Activated naive CD8-positive, alpha-beta T cell treated with anti-CD3 and anti-CD28 coated beads for 36 hours (primary cell): ENCODE results near the gene PLEK. TPM values are rescaled to one million over a fixed set of nuclear protein-coding genes. Genes with fewer than 3 reads are reported as not detected.
A peak's percentile ranks its signal among the peaks of the same experiment; 100 is the strongest.
"Not testable (repeated sequence)": the region's sequence is repeated elsewhere in the genome, so short reads cannot be mapped to it uniquely, and the experiment has no call there.

Experiments
- DNase-seq: peaks from one replicate; pipeline ENCODE4 v3.0.0; 2021
- H3K27ac Mint-ChIP-seq: one replicate; pipeline ENCODE4 v1.8.0; 2022; ENCODE audit warnings: mild to moderate bottlenecking, moderate library complexity, mixed read lengths
- H3K27me3 Mint-ChIP-seq: one replicate; pipeline ENCODE4 v1.8.0; 2022; ENCODE audit warnings: mild to moderate bottlenecking, mixed read lengths
- H3K36me3 Mint-ChIP-seq: one replicate; pipeline ENCODE4 v1.8.0; 2021; ENCODE audit warnings: mild to moderate bottlenecking, mixed read lengths
- H3K4me1 Mint-ChIP-seq: one replicate; pipeline ENCODE4 v1.8.0; 2021; ENCODE audit warnings: mixed read lengths
- H3K4me3 Mint-ChIP-seq: one replicate; pipeline ENCODE4 v1.8.0; 2022; ENCODE audit warnings: mild to moderate bottlenecking, moderate library complexity, mixed read lengths
- H3K9me3 Mint-ChIP-seq: one replicate; pipeline ENCODE4 v1.8.0; 2022; ENCODE audit warnings: mixed read lengths
- total RNA-seq, 2 experiments: library from RNA; stranded (reverse); gene quantifications; one replicate each; pipeline ENCODE4 v1.2.3, GENCODE V29; 2021

PLEK gene
- total RNA-seq, 2 experiments from 2014 or later = 2.2 to 2.3 TPM

DNA sequence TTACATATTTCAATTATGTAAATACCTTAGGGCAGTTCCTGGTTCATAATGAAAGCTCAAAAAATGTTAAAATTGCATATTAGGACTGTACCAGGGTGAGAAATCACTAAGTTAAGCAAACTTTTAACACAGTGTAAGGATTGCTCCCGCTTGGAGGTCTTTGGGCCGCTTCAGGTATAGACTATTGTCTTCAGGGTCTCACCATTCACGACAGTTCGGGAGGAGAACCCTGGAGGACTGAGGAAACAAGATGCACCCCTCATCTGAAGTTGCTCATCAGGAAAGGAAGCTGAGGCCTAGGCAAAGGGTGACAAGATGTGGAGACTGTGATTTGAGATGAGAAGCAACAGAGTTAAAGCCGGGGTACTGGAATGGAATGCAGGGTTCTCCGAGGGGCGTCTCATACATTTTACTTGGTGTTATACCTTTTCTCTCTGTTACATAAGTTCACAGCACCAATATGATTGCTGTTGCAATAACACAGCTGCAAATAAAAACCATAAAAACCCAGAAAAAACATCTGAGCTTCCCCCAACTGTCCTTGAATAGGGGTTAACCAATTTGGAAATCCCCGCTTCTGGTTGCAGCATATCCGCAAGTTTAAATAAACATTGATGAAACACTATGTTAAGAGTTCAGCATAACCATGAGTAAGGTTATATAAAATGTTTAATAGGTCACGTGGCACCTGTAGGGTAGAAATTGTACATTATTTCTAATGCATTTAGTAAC lies 61.9 kb downstream of the PLEK start:
- Mint-ChIP-seq H3K27ac (no peak overlapping the region), H3K27me3 (no peaks in the 10 kb centered on the region), H3K9me3 (peaks cover under 1% of the 10 kb centered on the region), H3K4me1 (peaks cover 5% of the 10 kb centered on the region), H3K4me3 (no peak overlapping the region), H3K36me3 (no peaks in the 10 kb centered on the region)
- no peak for DNase-seq

GRCh38 chr2:68428126-68428525 lies 63.0 kb downstream of the PLEK start:
- Mint-ChIP-seq H3K4me3 (no peak overlapping the region), H3K27me3 (no peaks in the 10 kb centered on the region), H3K27ac (no peak overlapping the region), H3K36me3 (no peaks in the 10 kb centered on the region), H3K4me1 (peaks cover 5% of the 10 kb centered on the region), H3K9me3 (no peaks in the 10 kb centered on the region)
- no peak for DNase-seq

DNA sequence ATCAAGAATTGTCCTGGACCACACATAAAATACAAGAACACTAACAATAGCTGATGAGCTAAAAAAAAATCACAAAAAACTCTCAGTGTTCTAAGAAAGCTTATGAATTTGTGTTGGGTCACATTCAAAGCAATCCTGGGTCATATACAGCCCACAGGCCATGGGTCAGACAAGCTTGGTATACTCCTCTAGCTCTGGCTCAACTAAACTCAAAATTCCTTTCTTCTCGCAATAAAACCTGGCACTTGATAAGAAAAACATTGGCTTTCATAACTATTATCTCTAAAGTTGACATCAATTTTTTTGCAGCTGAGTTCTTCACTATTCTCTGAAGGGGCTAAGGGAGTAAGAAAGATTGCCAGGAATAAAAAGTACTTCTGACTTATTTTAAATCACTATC lies 63.7 kb downstream of the PLEK start:
- no peaks in the 10 kb centered on the region for H3K9me3 Mint-ChIP-seq
- no peaks in the 10 kb centered on the region for H3K27me3 Mint-ChIP-seq
- no peak overlapping the region for H3K4me3 Mint-ChIP-seq
- no peak for DNase-seq
- peaks cover 5% of the 10 kb centered on the region for H3K4me1 Mint-ChIP-seq
- H3K27ac Mint-ChIP-seq = no peak overlapping the region
- no peaks in the 10 kb centered on the region for H3K36me3 Mint-ChIP-seq

DNA sequence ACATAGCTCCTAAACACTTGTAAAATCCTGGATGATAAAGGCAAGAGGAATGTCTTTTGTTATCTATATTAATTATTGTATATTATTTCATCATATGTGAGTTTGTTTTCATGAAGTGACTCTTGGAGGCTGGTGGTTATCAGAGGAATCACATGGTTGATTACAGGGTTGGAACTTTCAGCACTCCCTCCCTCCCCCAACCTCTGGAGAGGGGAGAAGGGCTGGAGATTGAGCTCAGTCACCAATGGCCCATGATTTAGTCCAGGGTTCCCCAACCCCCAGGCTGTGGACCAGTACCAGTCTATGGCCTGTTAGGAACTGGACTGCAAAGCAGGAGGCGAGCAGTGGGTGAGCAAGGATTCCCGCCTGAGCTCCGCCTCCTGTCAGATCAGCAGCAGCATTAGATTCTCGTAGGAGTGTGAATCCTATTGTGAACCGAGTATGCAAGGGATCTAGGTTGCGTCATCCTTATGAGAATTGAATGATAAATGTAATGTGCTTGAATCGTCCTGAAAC lies 64.3 kb downstream of the PLEK start:
- H3K27me3 Mint-ChIP-seq = no peaks in the 10 kb centered on the region
- H3K27ac Mint-ChIP-seq = no peak overlapping the region
- no peaks in the 10 kb centered on the region for H3K36me3 Mint-ChIP-seq
- H3K4me1 Mint-ChIP-seq = peaks cover 5% of the 10 kb centered on the region
- H3K9me3 Mint-ChIP-seq = no peaks in the 10 kb centered on the region
- no peak for DNase-seq
- H3K4me3 Mint-ChIP-seq = no peak overlapping the region

GRCh38 chr2:68431316-68431972 lies 66.4 kb downstream of the PLEK start:
- no peaks in the 10 kb centered on the region for H3K36me3 Mint-ChIP-seq
- H3K27me3 Mint-ChIP-seq = no peaks in the 10 kb centered on the region
- peaks cover 5% of the 10 kb centered on the region for H3K4me1 Mint-ChIP-seq
- no peak for DNase-seq
- H3K9me3 Mint-ChIP-seq = no peaks in the 10 kb centered on the region
- no peak overlapping the region for H3K4me3 Mint-ChIP-seq
- no peak overlapping the region for H3K27ac Mint-ChIP-seq

DNA sequence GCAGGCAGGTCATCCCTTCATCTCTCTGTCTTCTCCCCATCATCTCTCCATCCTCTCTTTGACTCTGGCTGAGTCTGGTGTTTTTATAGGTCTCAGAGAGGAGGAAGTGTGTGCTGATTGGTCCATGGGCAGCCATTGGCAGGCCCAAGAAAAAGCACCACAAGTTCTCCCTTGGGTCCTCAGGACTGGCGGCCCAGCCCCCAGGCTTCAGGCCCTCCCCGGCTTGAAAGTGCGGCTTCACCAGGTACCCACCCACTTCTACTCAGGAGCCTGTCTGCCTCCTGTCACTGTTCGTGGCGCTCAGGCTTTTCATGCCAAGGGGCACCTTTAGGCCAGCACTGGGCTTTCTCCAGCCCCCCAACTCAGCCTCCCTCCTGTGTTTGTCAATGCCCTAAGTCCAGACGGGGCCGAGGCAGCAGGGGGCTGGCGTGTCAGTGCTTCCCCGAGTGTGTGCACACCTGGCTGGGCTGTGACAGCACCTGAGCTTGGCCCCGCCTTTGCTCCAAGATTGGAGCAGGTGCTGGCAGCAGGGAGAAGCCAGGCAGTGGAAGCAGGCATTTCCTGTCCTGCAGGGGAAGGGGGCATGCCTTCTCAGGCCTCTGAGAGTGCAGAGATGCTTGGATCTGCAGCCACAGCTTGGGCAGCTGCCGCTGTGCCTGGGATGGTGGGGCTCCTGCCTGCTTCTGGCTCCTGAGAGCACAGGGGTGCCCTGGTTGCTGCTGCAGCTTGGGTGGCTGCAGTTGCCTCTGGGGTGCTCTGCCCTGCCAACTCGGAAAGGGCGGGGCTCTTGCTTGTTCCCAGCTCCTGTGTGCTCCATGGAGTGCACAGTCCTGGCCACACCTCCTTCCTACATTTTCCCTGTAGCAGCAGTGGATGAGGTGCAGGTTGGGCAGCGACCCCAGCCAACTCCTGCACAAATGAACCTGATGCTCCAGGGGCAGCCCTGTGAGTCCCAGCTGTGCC lies 67.9 kb downstream of the PLEK start:
- no peaks in the 10 kb centered on the region for H3K36me3 Mint-ChIP-seq
- H3K27ac Mint-ChIP-seq = no peak overlapping the region
- no peaks in the 10 kb centered on the region for H3K4me1 Mint-ChIP-seq
- H3K4me3 Mint-ChIP-seq = no peak overlapping the region
- no peak for DNase-seq
- no peaks in the 10 kb centered on the region for H3K9me3 Mint-ChIP-seq
- no peaks in the 10 kb centered on the region for H3K27me3 Mint-ChIP-seq

DNA sequence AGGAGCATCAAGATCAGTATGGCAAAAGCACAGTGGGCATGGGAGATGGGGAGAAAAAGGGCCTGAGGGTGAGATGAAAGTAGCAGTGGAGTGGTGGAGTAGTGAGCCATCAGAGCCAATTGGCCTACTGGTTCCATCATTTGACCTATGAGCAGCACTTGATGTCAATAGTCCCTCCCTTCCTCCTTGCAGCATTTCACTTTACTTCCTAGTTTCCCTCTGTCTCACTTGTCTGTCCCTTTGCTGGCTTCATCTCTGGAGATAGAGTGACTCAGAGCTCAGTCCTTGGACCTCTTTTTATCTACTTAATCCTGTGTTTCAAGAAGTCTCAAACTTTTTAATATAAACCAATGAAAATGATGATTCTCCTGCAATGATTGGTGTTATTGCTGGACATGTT lies 69.9 kb downstream of the PLEK start:
- Mint-ChIP-seq H3K4me3 (no peak overlapping the region), H3K27ac (no peak overlapping the region), H3K9me3 (no peaks in the 10 kb centered on the region), H3K36me3 (no peaks in the 10 kb centered on the region), H3K27me3 (no peaks in the 10 kb centered on the region), H3K4me1 (no peaks in the 10 kb centered on the region)
- DNase-seq = no peak

GRCh38 chr2:68435615-68436014 lies 70.5 kb downstream of the PLEK start:
- Mint-ChIP-seq H3K4me1 (peaks cover 4% of the 10 kb centered on the region), H3K27me3 (no peaks in the 10 kb centered on the region), H3K27ac (no peak overlapping the region), H3K36me3 (no peaks in the 10 kb centered on the region), H3K4me3 (no peak overlapping the region), H3K9me3 (no peaks in the 10 kb centered on the region)
- DNase-seq = no peak

DNA sequence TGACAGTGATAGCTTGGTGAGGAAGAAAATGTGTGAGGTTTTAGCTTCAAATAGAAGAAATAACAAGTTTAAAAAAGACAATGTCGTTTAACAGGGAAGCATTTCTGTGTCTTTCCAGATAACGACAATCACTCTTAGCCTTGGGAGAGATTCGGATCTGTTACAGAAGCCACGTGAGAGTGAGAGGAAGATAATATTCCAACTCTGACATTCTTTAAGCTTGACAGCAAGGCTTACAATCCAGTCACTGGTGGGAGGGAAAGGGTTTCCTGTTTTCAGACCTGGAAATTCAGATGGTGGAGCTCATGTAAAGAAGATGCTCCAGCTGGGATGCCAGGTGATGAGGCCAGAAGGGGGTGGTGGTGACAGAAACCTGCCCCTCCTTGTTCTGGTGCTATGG lies 71.2 kb downstream of the PLEK start:
- H3K9me3 Mint-ChIP-seq = no peaks in the 10 kb centered on the region
- H3K27ac Mint-ChIP-seq = no peak overlapping the region
- no peaks in the 10 kb centered on the region for H3K27me3 Mint-ChIP-seq
- H3K36me3 Mint-ChIP-seq = no peaks in the 10 kb centered on the region
- peaks cover 10% of the 10 kb centered on the region for H3K4me1 Mint-ChIP-seq
- no peak for DNase-seq
- no peak overlapping the region for H3K4me3 Mint-ChIP-seq

DNA sequence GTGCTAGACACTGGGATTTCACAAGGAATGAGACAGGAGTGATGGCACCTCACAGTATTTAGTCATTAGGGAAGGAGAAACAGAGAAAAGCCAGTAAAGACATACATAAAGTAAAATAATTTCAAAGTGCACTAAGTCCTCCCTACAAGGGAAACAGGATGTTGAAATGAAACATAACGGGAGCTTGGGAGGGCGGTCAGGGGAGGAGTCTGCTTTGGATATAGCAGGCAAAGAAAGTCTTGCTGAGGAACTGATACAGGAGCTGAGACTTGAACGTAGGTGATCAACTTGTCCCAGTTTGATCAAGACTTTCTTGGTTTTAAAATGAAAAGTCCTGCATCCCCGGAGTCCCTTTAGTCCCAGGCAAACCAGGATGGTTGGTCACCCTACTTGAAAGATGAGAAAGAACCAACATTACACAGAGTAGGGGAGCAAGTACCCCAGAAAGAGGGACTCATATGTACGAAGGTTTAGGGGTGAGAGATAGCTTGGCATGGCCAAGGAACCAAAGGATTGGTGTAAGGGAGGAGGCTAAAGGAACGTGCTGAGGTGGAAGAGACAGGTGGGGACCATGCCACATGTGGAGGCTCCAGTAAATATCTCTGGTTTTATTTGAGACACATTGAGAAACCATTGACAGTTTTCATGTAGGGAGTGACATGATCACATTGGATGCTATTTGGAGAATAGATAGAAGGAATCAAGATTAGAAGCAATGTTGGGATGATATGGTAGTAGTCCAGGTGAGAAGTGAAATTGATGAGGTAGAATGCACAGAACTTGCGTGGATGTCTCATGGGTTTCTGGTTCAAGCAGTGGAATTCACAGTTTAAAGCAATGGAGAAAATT lies 73.6 kb downstream of the PLEK start:
- H3K4me1 Mint-ChIP-seq = peaks cover 14% of the 10 kb centered on the region
- no peak for DNase-seq
- H3K27ac Mint-ChIP-seq = no peak overlapping the region
- H3K4me3 Mint-ChIP-seq = no peak overlapping the region
- peaks cover 4% of the 10 kb centered on the region for H3K27me3 Mint-ChIP-seq
- H3K9me3 Mint-ChIP-seq = no peaks in the 10 kb centered on the region
- no peaks in the 10 kb centered on the region for H3K36me3 Mint-ChIP-seq

- peak overlapping the region; percentile 73 for H3K27ac Mint-ChIP-seq
- H3K4me3 Mint-ChIP-seq = peak overlapping the region; percentile 11
- DNase-seq = peak; percentile 83
- H3K9me3 Mint-ChIP-seq = no peaks in the 10 kb centered on the region
- H3K4me1 Mint-ChIP-seq = peaks cover 14% of the 10 kb centered on the region
- no peaks in the 10 kb centered on the region for H3K36me3 Mint-ChIP-seq
- peaks cover 4% of the 10 kb centered on the region for H3K27me3 Mint-ChIP-seq
Observed at GRCh38 chr2:68441179-68441993, 76.3 kb downstream of the PLEK start.

DNA sequence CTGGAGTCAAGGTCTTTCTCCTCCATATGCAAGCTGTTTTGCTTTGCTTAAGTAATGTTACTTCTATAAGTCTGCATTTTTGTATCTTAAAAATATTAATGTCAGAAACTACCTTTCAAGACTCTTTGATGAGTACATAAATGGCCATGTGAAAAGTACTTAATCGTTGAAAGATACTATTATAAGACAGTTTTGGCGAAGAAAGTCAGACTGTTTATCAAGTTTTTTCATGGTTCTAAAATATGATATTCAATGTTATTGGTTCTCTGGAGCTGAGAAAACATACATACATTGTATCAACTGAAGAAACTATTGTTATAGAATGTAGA lies 76.9 kb downstream of the PLEK start:
- DNase-seq = no peak
- H3K27me3 Mint-ChIP-seq = peaks cover 4% of the 10 kb centered on the region
- no peak overlapping the region for H3K4me3 Mint-ChIP-seq
- H3K4me1 Mint-ChIP-seq = peaks cover 14% of the 10 kb centered on the region
- H3K27ac Mint-ChIP-seq = no peak overlapping the region
- H3K9me3 Mint-ChIP-seq = no peaks in the 10 kb centered on the region
- no peaks in the 10 kb centered on the region for H3K36me3 Mint-ChIP-seq

- not testable (repeated sequence) for H3K4me3 Mint-ChIP-seq, H3K27ac Mint-ChIP-seq, H3K27me3 Mint-ChIP-seq, H3K36me3 Mint-ChIP-seq, H3K9me3 Mint-ChIP-seq, H3K4me1 Mint-ChIP-seq, DNase-seq
Observed at GRCh38 chr2:68446425-68446824, 81.3 kb downstream of the PLEK start.
